HG02981 (cell line): ENCODE data around the gene AGFG2.
A peak's percentile ranks its signal among the peaks of the same experiment; 100 is the strongest.

ENCODE experiments used
- ATAC-seq: cut with Tn5 transposase; IDR thresholded peaks from one replicate; pipeline ENCODE4 v1.9.1; 2021; ENCODE audit warnings: mild to moderate bottlenecking, moderate library complexity; ENCODE audit not compliant: unreplicated experiment

The AGFG2 gene

DNA sequence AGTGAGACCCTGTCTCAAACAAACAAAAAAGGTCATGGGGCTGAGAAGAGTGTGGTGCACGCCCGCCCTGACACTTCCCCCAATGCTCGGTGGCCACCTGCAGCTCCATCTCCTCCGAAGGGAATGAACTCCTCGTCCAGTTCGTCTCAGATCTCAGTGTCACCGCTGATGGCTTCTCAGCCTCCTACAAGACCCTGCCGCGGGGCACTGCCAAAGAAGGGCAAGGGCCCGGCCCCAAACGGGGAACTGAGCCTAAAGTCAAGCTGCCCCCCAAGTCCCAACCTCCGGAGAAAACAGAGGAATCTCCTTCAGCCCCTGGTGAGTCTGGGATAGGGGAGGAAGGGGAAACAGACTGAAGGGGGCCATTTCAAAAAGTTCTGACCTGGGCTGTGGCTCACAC is 67.3 kb downstream of the AGFG2 start:
- ATAC-seq, result no peak

DNA sequence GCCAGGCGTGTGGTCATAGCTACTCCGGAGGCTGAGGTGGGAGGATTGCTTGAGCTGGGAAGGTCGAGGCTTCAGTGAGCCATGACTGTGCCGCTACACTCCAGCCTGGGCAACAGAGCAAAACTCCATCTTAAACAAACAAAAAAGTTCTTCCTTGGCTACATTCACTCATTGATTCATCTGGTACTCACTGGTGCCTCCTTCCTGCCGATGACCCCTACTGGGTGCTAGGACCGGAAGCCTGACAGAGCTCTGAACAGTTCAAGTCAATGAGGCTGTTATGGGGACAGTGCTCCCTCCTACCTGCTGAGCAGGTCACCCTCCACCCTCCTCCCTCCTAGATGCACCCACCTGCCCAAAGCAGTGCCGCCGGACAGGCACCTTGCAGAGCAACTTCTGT is 68.1 kb downstream of the AGFG2 start:
- no peak for ATAC-seq

DNA sequence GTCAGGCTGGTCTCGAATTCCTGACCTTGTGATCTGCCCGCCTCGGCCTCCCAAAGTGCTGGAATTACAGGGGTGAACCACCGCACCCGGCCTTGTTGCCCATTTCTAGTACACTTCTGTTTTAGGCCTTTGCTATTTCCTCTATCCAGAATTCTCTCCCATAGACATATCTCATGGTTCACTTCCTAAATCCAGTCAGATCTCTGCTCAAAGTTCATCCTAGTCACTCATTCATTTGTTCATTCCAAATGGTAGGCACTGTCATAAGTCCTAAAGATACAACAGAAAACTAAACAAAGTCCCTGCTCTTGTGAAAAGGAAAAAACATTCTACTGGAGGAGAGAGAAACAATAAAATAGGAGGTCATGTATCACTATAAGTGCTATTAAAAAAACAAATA is 71.0 kb downstream of the AGFG2 start:
- ATAC-seq, result no peak

- ATAC-seq, result peak; percentile 90
Observed at GRCh38 chr7:100611983-100612729, 73.2 kb downstream of the AGFG2 start, which contains the start of gene MOSPD3. Gene MOSPD3 (plus strand): TSS chr7:100612540. CDS start chr7:100612792, 252 bp downstream.

DNA sequence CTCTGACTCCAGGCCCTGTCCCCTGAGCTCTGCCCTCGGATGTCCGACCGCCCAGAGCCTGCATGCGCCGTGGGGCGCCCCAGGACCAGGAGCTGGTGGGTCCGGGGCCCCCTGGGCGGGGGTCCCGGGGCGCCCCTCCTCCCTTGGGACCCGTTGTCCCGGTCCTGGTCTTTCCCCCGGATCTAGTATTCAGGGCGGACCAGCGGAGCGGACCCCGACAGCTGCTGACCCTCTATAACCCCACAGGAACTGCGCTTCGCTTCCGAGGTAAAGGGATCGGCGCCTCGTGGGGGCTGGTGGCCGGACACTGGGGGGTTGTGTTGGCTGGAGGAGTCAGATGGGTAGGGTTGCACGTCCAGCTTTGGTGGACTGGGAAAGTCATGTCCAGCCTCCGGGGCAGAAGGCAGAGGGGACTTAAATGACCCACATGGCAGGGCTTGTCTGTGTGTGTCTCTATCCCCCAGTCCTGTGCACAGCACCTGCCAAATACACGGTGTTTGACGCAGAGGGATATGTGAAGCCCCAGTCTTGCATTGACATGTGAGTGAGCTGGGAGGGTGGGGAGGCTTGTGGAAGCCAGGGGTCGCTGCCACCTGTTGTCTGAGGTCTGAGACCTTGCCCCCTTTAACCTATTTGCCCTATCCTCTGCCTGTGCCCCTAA is 73.9 kb downstream of the AGFG2 start:
- ATAC-seq, result no peak

DNA sequence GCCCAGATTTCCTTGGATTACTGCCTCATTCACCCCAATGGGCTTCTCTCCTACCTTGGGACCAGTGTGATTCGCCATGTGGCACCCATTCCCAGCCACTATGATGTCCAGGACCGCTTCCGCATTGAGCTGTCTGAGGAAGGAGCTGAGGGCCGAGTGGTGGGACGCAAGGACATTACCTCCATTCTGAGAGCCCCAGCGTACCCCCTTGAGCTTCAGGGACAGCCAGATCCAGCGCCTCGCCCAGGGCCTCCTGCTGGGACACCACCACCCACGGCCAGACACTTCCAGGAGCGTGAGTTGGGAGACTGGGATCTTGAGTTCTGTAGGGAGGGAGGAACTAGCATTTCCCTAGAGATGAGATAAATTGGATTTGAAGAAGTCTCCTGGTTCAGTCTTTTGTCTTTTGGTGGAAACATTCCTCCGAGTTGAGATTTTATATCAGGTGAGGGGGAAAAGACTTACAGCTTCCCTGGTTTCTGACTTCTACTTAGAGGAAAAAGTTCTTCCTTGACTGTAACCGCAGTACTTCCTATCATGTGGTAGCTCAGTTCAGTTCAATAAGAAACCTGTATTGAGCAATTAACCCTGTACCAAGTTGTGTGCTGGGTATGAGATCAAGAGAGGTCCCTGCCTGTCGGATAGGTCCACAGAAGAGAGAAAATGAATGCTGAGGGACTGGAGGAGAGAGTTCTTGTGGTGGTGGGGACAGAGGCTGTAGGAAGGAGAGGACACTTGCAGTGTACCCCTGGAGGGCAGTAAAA is 74.6 kb downstream of the AGFG2 start:
- no peak for ATAC-seq

- ATAC-seq, result no peak
Observed at GRCh38 chr7:100614308-100614861, 75.4 kb downstream of the AGFG2 start.
